GM19463 (cell line): Measurements from ENCODE around the gene DPEP1.
A peak's percentile ranks its signal among the peaks of the same experiment; 100 is the strongest.
"Not testable (repeated sequence)": the region's sequence is repeated elsewhere in the genome, so short reads cannot be mapped to it uniquely, and the experiment has no call there.

Experiments
- ATAC-seq: cut with Tn5 transposase; IDR thresholded peaks from one replicate; pipeline ENCODE4 v1.9.1; 2021; ENCODE audit warnings: mild to moderate bottlenecking, moderate library complexity; ENCODE audit not compliant: unreplicated experiment

DPEP1 gene

GRCh38 chr16:89645122-89645521, 31.7 kb downstream of the DPEP1 start:
- ATAC-seq = no peak

DNA sequence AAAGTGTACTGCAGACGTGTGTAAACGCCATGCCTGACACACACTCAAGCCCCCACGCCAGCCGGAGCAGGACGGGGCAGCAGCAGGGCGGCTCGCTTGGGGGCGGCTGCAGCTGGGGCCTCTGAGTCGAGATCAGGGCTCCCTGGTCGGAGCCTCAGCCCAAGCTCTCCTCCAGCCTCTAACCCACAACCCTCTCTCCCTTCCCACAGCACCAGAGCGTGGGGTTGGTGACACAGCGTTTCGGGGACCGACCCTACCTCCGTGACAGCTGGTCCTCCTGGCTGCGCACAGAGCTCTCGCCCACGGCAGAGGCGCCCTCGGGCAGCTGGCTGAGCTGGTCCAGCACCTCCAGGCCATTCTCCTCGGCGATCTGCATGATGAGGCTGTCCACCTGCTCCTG, 32.8 kb downstream of the DPEP1 start:
- no peak for ATAC-seq

- ATAC-seq = no peak
These were observed 33.5 kb downstream of the DPEP1 start for GRCh38 chr16:89646906-89647305.

GRCh38 chr16:89651584-89651983, 38.1 kb downstream of the DPEP1 start:
- no peak for ATAC-seq

DNA sequence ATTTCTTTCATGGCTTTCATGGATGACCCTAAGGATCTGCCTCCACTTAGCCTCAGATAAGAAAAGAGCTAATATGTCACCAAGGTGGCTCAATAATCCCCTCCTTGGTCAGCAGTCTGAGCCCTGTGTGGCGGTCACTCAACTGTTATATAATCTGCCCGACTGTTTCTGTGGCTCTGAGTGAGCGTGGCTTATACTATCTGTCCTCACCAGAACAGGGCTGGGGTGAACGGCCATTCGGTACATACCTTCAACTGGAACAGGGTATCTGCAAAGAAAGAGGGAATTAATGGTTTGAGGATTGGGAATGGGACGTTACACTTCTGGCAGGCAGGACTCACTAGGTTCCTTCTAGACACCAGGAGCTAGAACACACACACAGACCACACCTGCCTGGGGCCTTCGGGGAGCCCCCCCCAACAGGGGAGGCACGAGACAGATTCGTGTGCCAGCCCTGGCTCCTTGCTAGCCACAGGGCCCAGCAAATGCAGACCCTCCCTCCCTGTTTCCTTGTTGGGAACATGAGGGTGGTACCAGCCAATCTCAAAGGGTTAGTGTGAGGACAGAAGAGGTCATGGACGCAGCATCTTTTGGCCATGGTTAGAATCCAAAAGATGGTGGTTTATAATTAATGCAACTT, 40.3 kb downstream of the DPEP1 start:
- no peak for ATAC-seq

GRCh38 chr16:89655062-89655643, 41.7 kb downstream of the DPEP1 start:
- ATAC-seq = no peak

- ATAC-seq = no peak
These were observed 43.1 kb downstream of the DPEP1 start for GRCh38 chr16:89656435-89657121.

GRCh38 chr16:89657442-89658220, 44.2 kb downstream of the DPEP1 start, which contains the start of the genes CHMP1A and SPATA33:
Gene CHMP1A, minus strand, starts transcription at chr16:89657708. Its CDS starts 120 bp downstream, at chr16:89657588.
Gene SPATA33, plus strand, starts transcription at chr16:89657836. Its CDS starts 76 bp downstream, at chr16:89657912.
- peak; percentile 92 for ATAC-seq

DNA sequence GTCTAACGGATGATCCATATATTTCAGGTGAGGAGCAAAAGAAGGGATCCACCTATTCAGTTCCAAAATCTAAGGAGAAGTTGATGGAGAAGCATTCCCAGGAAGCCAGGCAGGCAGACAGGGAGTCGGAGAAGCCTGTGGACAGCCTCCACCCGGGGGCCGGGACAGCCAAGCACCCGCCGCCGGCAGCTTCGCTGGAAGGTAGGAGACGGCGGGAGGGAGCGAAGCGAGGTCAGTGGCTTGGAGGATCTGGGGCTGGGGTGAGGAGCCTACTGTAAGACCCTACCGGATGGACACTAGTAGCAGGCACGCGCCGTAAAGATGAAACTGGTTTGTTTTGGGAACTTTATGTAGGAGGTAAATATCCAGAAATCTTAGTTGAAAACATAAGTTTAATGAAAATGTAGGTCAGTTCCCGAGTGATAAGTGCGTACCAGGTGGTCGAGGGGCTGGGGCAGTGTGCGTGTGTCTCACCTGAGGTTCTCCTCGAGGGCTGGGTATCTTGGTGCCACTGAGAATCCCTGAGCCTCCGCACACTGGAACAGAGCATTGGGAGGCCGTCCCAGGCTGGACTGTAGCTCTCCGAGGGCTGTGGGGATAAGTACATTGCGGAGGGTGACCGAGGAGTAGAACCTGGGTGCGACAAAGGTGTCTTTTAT, 44.9 kb downstream of the DPEP1 start:
- ATAC-seq = no peak

- no peak for ATAC-seq
These were observed 46.7 kb downstream of the DPEP1 start for GRCh38 chr16:89660146-89660545.

GRCh38 chr16:89661215-89661614, 47.8 kb downstream of the DPEP1 start:
- ATAC-seq = no peak

- ATAC-seq = not testable (repeated sequence)
These were observed 50.8 kb downstream of the DPEP1 start for GRCh38 chr16:89664238-89664637.

DNA sequence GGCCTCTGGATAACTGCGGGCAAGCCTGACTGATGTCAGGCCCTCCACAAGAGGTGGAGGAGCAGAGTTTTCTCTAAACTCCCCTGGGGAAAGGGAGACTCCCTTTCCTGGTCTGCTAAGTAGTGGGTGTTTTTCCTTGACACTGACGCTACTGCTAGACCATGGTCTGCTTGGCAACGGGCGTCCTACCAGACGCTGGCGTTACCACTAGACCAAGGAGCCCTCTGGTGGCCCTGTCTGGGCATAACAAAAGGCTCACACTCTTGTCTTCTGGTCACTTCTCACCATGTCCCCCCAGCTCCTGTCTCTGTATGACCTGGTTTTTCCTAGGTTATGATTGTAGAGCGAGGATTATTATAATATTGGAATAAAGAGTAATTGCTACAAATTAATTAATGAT, 53.6 kb downstream of the DPEP1 start:
- ATAC-seq = not testable (repeated sequence)

DNA sequence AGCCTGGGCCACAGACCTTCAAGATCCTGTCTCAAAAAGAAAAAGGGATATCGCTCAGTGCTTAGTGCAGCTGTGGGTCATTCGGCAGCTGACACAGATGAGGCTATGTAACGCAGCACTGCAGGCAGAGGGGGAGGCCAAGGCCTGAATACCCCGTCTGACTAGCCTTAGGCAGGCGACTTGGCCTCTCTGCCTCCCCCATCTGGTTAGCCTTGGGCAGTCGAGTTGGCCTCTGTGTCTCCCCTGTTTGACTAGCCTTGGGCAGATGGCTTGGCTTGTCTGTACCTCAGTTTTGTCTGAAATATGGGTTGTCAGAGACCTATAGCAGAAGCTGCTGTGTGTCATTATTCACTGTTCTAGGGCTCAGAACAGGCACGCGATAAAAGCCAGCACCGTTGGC, 54.2 kb downstream of the DPEP1 start:
- ATAC-seq = no peak

GRCh38 chr16:89668790-89669158, 55.3 kb downstream of the DPEP1 start:
- no peak for ATAC-seq

DNA sequence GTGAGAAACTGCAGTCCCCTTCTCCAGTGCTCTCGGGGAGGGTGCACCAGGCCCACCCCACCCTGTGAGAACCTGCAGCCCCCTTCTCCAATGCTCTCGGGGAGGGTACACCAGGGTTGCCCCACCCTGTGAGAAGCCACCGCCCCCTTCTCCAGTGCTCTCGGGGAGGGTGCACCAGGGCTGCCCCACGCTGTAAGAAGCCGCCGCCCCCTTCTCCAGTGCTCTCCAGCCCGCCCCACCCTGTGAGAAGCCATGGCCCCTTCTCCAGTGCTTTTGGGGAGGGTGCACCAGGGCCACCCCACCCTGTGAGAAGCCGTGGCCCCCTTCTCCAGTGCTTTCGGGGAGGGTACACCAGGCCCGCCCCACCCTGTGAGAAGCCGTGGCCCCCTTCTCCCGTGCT, 56.3 kb downstream of the DPEP1 start:
- no peak for ATAC-seq

DNA sequence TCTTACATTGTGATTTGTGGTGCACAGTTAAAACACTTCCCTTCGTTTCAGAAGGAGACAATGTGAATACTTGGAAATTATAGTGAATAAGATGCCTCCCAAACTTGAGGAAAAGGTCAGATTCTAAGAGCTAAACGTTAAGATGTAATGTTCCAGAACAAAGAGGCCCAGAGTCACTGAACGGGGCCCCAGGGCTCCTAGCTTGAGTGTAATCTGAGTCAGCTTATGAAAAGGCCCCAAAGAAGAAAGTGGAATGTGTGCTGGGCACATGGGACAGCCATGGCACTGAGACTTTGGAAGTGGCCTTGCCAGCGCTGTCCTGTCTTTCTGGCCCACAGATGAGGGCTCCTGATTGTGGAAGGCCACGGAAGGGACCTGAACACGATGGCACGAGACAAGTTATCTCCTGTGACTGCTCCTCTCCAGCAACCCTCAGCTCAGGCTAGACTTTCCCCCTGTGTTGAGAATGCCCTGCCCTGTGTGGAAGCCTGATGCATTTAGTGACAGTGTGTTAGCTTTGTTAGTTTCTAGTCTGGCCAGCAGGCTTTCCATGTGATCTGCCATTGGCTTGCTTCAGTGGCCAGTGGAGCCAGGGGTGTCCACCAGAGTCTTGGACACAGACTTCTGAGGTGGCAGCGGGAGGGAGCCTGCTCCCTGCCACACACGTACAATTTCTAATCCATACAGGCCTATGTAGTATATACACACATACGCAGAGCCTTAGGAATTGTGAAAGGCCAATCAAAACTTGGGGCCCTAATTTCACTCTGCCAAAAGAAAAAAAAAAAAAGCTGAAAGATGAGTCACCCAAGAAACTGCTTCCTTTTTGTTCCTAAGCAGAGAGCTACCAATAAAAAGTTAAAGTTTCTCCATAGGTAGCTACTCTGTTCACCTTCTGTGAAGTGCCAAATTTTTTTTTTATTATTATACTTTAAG, 57.3 kb downstream of the DPEP1 start:
- no peak for ATAC-seq

- ATAC-seq = not testable (repeated sequence)
These were observed 58.1 kb downstream of the DPEP1 start for GRCh38 chr16:89671565-89671964.

DNA sequence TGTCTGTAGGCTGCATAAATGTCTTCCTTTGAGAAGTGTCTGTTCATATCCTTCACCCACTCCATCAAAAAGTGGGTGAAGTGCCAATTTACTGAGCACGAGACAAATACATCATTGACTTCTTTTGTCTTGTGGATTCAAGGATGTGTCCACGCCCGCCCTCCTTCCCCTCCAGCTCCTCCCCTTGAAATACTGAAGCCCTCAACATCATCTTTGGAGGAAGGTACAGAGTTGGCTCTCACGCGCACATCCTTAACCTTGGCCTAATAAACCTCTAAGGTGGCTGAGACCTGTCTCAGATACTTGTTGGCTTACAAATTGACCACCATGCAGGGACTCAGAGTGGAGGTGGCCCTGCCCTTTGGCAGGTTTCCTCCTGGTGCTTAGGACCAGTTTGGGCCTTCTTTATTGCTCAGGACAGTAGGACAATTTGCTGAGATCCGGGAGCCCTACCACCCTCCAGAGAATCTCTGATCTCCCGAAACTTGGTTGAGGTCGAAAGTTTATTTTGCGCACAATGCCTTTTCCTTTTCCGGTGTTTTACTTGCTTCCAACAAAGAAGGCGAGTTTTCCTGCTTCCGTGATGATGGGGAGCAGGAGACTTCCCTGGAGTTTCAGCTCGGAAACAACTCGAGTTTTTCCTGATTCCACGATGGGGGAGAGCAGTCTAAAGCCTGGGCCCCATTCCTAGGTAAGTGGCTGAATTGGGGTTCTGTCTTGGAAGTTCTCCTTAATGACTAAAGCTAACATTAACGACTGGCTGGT, 58.9 kb downstream of the DPEP1 start:
- ATAC-seq = no peak
